HEK293T (cell line): ENCODE data around the gene CRIM1.

Experiments
- ARNT ChIP-seq: fragments of 450-650 bp; IDR thresholded peaks from 2 replicates; pipeline ENCODE4 v1.6.1; 2017; ENCODE audit warnings: mild to moderate bottlenecking
- BHLHE40 ChIP-seq: fragments of 450-650 bp; IDR thresholded peaks from 2 replicates; pipeline ENCODE4 v1.6.1; 2016; ENCODE audit warnings: mild to moderate bottlenecking, moderate library complexity, borderline replicate concordance
- CTBP1 ChIP-seq: fragments of 450-650 bp; IDR thresholded peaks from 2 replicates; pipeline ENCODE4 v1.6.1; 2016; ENCODE audit warnings: borderline replicate concordance
- FOXA1 ChIP-seq: fragments of 450-650 bp; IDR thresholded peaks from 2 replicates; pipeline ENCODE4 v1.6.1; 2016; ENCODE audit warnings: mild to moderate bottlenecking
- FOXK2 ChIP-seq: fragments of 450-650 bp; IDR thresholded peaks from 2 replicates; pipeline ENCODE4 v1.6.1; 2016; ENCODE audit warnings: mild to moderate bottlenecking
- FOXM1 ChIP-seq: fragments of 450-650 bp; IDR thresholded peaks from 2 replicates; pipeline ENCODE4 v1.6.1; 2017; ENCODE audit warnings: mild to moderate bottlenecking, borderline replicate concordance
- HDGF ChIP-seq: fragments of 450-650 bp; IDR thresholded peaks from 2 replicates; pipeline ENCODE4 v1.6.1; 2017; ENCODE audit warnings: antibody characterized with exemption, borderline replicate concordance
- LEF1 ChIP-seq: fragments of 450-650 bp; IDR thresholded peaks from 2 replicates; pipeline ENCODE4 v1.6.1; 2017; ENCODE audit warnings: mild to moderate bottlenecking, borderline replicate concordance
- NFRKB ChIP-seq: fragments of 450-650 bp; IDR thresholded peaks from 2 replicates; pipeline ENCODE4 v1.6.1; 2016; ENCODE audit warnings: mild to moderate bottlenecking, moderate library complexity
- SP1 ChIP-seq: fragments of 450-650 bp; IDR thresholded peaks from 2 replicates; pipeline ENCODE4 v1.6.1; 2017
- SUZ12 ChIP-seq: fragments of 450-650 bp; IDR thresholded peaks from 2 replicates; pipeline ENCODE4 v1.6.1; 2016; ENCODE audit warnings: mild to moderate bottlenecking
- TARDBP ChIP-seq: fragments of 450-650 bp; IDR thresholded peaks from 2 replicates; pipeline ENCODE4 v1.6.1; 2016
- ZNF384 ChIP-seq: fragments of 450-650 bp; IDR thresholded peaks from 2 replicates; pipeline ENCODE4 v1.6.1; 2016
- TF ChIP-seq, protein P1 (sequence below): fragments of 450-650 bp; IDR thresholded peaks from 2 replicates; pipeline ENCODE4 v1.6.1; 2016

DNA sequence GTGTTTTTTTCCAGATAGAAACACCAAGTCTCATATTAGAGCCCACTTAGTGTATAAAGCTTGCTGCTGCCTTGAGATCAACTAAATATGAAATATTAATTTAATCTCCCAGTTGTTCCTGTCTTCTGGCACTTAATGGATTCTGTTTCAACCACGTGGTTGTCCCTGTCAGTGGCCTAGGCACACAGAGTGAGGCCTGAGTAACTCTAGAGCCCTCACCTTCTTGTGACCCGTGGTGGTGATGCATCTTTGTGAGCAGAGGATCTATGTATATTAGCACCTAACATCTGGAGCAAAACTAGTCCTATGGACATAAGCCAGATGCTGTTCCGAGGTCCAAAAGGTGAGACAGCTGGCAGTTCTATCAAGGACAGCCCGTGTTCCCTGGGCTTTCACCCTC lies 167.6 kb downstream of the CRIM1 start:
- TF ChIP-seq SP1 (no peak), SUZ12 (no peak), CTBP1 (no peak), LEF1 (no peak), FOXM1 (no peak), NFRKB (no peak), TARDBP (no peak), ARNT (no peak), FOXK2 (no peak), BHLHE40 (no peak), FOXA1 (no peak), HDGF (no peak), ZNF384 (no peak)
- TF ChIP-seq, protein P1, sequence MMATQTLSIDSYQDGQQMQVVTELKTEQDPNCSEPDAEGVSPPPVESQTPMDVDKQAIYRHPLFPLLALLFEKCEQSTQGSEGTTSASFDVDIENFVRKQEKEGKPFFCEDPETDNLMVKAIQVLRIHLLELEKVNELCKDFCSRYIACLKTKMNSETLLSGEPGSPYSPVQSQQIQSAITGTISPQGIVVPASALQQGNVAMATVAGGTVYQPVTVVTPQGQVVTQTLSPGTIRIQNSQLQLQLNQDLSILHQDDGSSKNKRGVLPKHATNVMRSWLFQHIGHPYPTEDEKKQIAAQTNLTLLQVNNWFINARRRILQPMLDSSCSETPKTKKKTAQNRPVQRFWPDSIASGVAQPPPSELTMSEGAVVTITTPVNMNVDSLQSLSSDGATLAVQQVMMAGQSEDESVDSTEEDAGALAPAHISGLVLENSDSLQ = no peak
